GM12891 (cell line): ENCODE measurements around the gene UBASH3B.

Experiments used
- PAX5 ChIP-seq: IDR thresholded peaks from 2 replicates; pipeline ENCODE4 v1.6.1; 2011; ENCODE audit warnings: low read length, moderate library complexity, mild to moderate bottlenecking; ENCODE audit not compliant: insufficient read depth, severe bottlenecking
- POLR2A ChIP-seq: IDR thresholded peaks from 2 replicates; pipeline ENCODE4 v1.6.1; 2011; ENCODE audit warnings: low read depth, low read length, control low read depth
- POLR2AphosphoS5 ChIP-seq: IDR thresholded peaks from 2 replicates; pipeline ENCODE4 v1.6.1; 2011; ENCODE audit warnings: low read depth, low read length, control low read depth
- POU2F2 ChIP-seq: IDR thresholded peaks from 2 replicates; pipeline ENCODE4 v1.6.1; 2011; ENCODE audit warnings: low read depth, mild to moderate bottlenecking, control low read depth, low read length, moderate library complexity
- SPI1 ChIP-seq: IDR thresholded peaks from 2 replicates; pipeline ENCODE4 v1.6.1; 2011; ENCODE audit warnings: low read depth, low read length, control low read depth
- TAF1 ChIP-seq: IDR thresholded peaks from 2 replicates; pipeline ENCODE4 v1.6.1; 2011; ENCODE audit warnings: low read depth, low read length, control low read depth

DNA sequence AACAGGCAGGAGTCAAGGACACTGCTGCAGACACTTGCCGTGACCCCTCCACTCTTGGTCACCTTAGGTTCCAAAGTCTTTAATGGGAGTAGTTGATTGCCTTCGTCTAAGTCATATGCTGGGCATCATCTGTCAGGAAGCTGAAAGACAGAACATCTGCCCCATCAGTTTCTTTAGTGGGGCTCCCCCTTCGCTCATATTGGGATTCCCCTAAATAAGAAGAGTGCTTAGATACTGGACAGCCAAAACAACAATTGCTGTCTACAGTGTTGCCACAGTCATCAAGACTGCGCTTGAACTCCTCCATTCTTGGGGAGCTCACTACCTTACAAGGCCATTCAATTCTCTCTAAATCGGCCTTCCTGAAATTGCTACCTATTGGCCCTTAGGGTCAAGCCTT is 58.5 kb downstream of the UBASH3B start:
- TF ChIP-seq TAF1, result no peak
- TF ChIP-seq POLR2A, result no peak
- TF ChIP-seq POLR2AphosphoS5, result no peak
- TF ChIP-seq SPI1, result no peak
- TF ChIP-seq POU2F2, result no peak
- no peak for TF ChIP-seq PAX5
